H1 (cell line): ENCODE data around the gene SCGB2B2. TPM values are rescaled to one million over a fixed set of nuclear protein-coding genes. Genes with fewer than 3 reads are reported as not detected.

Source experiments
- CTCF ChIA-PET: fragments of 300-600 bp; sonication (Branson Sonifier 250); formaldehyde crosslinking; loops from one replicate; lab custom pipeline; 2021; ENCODE audit not compliant: partially characterized antibody; lab: Charles Lee
- POLR2A ChIA-PET: fragments of 300-600 bp; sonication (Branson Sonifier 250); formaldehyde crosslinking; loops from one replicate; lab custom pipeline; 2021; ENCODE audit warnings: inconsistent platforms; ENCODE audit not compliant: partially characterized antibody; lab: Charles Lee
- DNase-seq, 2 experiments: peaks; one replicate each; pipeline versions ENCODE4 v3.0.0 to v3.0.0-alpha.2; 2010 to 2022; ENCODE audit warnings: low spot score in 2 of 2, low read depth in 1 of 2, mixed read lengths in 1 of 2
- FAIRE-seq: peaks from 2 replicates; lab custom pipeline; 2011; peaks lifted over from hg19 to GRCh38; lab: Jason Lieb, UNC
- H2AFZ ChIP-seq: 2 replicates; pipeline ENCODE4 v1.8.1; 2012; ENCODE audit warnings: low read length, inconsistent platforms
- H2AK5ac ChIP-seq: 2 replicates; pipeline ENCODE4 v1.6.1; 2013; ENCODE audit warnings: low read depth, low read length
- H2BK120ac ChIP-seq: replicated peaks from 2 replicates; pipeline ENCODE3; 2013; ENCODE audit warnings: low read depth, low read length, inconsistent platforms
- H2BK12ac ChIP-seq: 2 replicates; pipeline ENCODE4 v1.6.1; 2013; ENCODE audit warnings: low read depth, low read length
- H2BK15ac ChIP-seq: 2 replicates; pipeline ENCODE4 v1.6.1; 2013; ENCODE audit warnings: low read length
- H2BK20ac ChIP-seq: 2 replicates; pipeline ENCODE4 v1.6.1; 2013; ENCODE audit warnings: low read length
- H2BK5ac ChIP-seq: 2 replicates; pipeline ENCODE4 v1.6.1; 2013; ENCODE audit warnings: low read depth, low read length
- H3K14ac ChIP-seq: 2 replicates; pipeline ENCODE4 v1.6.1; 2013; ENCODE audit warnings: inconsistent platforms; ENCODE audit not compliant: insufficient read length
- H3K18ac ChIP-seq: 2 replicates; pipeline ENCODE4 v1.6.1; 2013; ENCODE audit warnings: low read length; ENCODE audit errors: extremely low read depth
- H3K23ac ChIP-seq: 2 replicates; pipeline ENCODE4 v1.6.1; 2013; ENCODE audit warnings: inconsistent platforms; ENCODE audit not compliant: insufficient read length
- H3K23me2 ChIP-seq: 2 replicates; pipeline ENCODE4 v1.6.1; 2013; ENCODE audit warnings: low read depth, low read length
- H3K27ac ChIP-seq: 2 replicates; pipeline ENCODE4 v1.6.1; 2011; ENCODE audit warnings: low read depth, low read length, inconsistent platforms
- H3K27me3 ChIP-seq, 4 experiments: replicated peaks in 1 of 4; 1 replicate in 1 of 4; 2 replicates in 3 of 4; pipeline versions ENCODE4 v1.6.1 to v1.8.1; 2011 to 2013; ENCODE audit warnings: low read length in 3 of 4, mild to moderate bottlenecking in 3 of 4, inconsistent platforms in 2 of 4, mixed read lengths in 2 of 4, moderate library complexity in 1 of 4; ENCODE audit not compliant: control insufficient read depth in 3 of 4, insufficient read depth in 3 of 4; ENCODE audit errors: extremely low read depth in 1 of 4
- H3K36me3 ChIP-seq, 4 experiments: 2 replicates each; pipeline versions ENCODE4 v1.6.1 to v1.8.1; 2011 to 2013; ENCODE audit warnings: mild to moderate bottlenecking in 4 of 4, low read length in 3 of 4, moderate library complexity in 2 of 4, control low read depth in 1 of 4, inconsistent platforms in 1 of 4; ENCODE audit not compliant: insufficient read depth in 4 of 4, control insufficient read depth in 2 of 4
- H3K4ac ChIP-seq: replicated peaks from 2 replicates; pipeline ENCODE3; 2013; ENCODE audit warnings: low read length, low read depth, mixed read lengths, inconsistent platforms; ENCODE audit not compliant: insufficient read length
- H3K4me1 ChIP-seq, 4 experiments: replicated peaks in 1 of 4; 1 replicate in 1 of 4; 2 replicates in 3 of 4; pipeline versions ENCODE4 v1.6.1 to v1.8.1; 2011 to 2013; ENCODE audit warnings: low read length in 3 of 4, inconsistent platforms in 2 of 4, mixed read lengths in 1 of 4; ENCODE audit not compliant: insufficient read depth in 4 of 4, control insufficient read depth in 3 of 4
- H3K4me2 ChIP-seq, 2 experiments: 2 replicates each; pipeline versions ENCODE4 v1.6.1 to v1.8.1; 2011 to 2013; ENCODE audit warnings: low read depth in 2 of 2, low read length in 2 of 2, control low read depth in 1 of 2, inconsistent platforms in 1 of 2, mild to moderate bottlenecking in 1 of 2; ENCODE audit not compliant: insufficient read depth in 1 of 2
- H3K4me3 ChIP-seq, 4 experiments: fragments of 200-600, 300-600 bp in 1 of 4; sonication (generic), shearing (Covaris generic), sonication (Bioruptor Twin) in 1 of 4; 2 replicates each; pipeline versions ENCODE4 v1.5.1 to v1.8.1; 2011 to 2016; ENCODE audit warnings: low read length in 4 of 4, low read depth in 3 of 4, control low read depth in 2 of 4, inconsistent platforms in 2 of 4, mild to moderate bottlenecking in 2 of 4, mixed read lengths in 1 of 4, moderate library complexity in 1 of 4; ENCODE audit not compliant: insufficient read depth in 2 of 4; ENCODE audit errors: extremely low read depth in 1 of 4
- H3K56ac ChIP-seq: replicated peaks from 2 replicates; pipeline ENCODE3; 2013; ENCODE audit warnings: low read depth, mild to moderate bottlenecking, mixed read lengths, low read length, inconsistent platforms; ENCODE audit not compliant: insufficient read length
- H3K79me1 ChIP-seq: 2 replicates; pipeline ENCODE4 v1.6.1; 2013; ENCODE audit warnings: low read depth, low read length, control low read depth
- H3K79me2 ChIP-seq, 2 experiments: 2 replicates each; pipeline versions ENCODE4 v1.6.1 to v1.8.1; 2012 to 2013; ENCODE audit warnings: low read length in 2 of 2, mild to moderate bottlenecking in 2 of 2, inconsistent platforms in 1 of 2; ENCODE audit not compliant: insufficient read depth in 2 of 2, control insufficient read depth in 1 of 2
- H3K9ac ChIP-seq, 4 experiments: replicated peaks in 1 of 4; 1 replicate in 1 of 4; 2 replicates in 3 of 4; pipeline versions ENCODE4 v1.6.1 to v1.8.1; 2011 to 2013; ENCODE audit warnings: low read depth in 3 of 4, low read length in 3 of 4, control low read depth in 2 of 4, mild to moderate bottlenecking in 2 of 4, moderate library complexity in 2 of 4, inconsistent platforms in 1 of 4; ENCODE audit errors: extremely low read depth in 1 of 4
- H3K9me3 ChIP-seq, 2 experiments: 2 replicates each; pipeline versions ENCODE4 v1.6.1 to v1.8.1; 2012 to 2013; ENCODE audit warnings: mild to moderate bottlenecking in 2 of 2, moderate library complexity in 2 of 2, control low read depth in 1 of 2, inconsistent platforms in 1 of 2, low read depth in 1 of 2, low read length in 1 of 2, mixed read lengths in 1 of 2; ENCODE audit not compliant: insufficient read depth in 2 of 2
- H4K20me1 ChIP-seq, 2 experiments: replicated peaks in 1 of 2; 2 replicates each; pipeline versions ENCODE3 to v1.8.1; 2011 to 2013; ENCODE audit warnings: inconsistent platforms in 2 of 2, low read length in 2 of 2, mild to moderate bottlenecking in 1 of 2; ENCODE audit not compliant: insufficient read depth in 2 of 2, control insufficient read depth in 1 of 2
- H4K5ac ChIP-seq: 2 replicates; pipeline ENCODE4 v1.6.1; 2013; ENCODE audit warnings: low read length, low read depth, mixed read lengths, inconsistent platforms; ENCODE audit not compliant: insufficient read length
- H4K8ac ChIP-seq: 2 replicates; pipeline ENCODE4 v1.8.0; 2013; ENCODE audit warnings: mild to moderate bottlenecking, moderate library complexity, low read length, inconsistent platforms; ENCODE audit not compliant: insufficient read depth; ENCODE audit errors: extremely low read depth
- H4K91ac ChIP-seq: replicated peaks from 2 replicates; pipeline ENCODE3; 2013; ENCODE audit warnings: low read length, mixed read lengths, inconsistent platforms; ENCODE audit not compliant: insufficient read length
- BRCA1 ChIP-seq: IDR thresholded peaks from 2 replicates; pipeline ENCODE4 v1.6.1; 2012; ENCODE audit warnings: low read depth, low read length, improper control_type of control experiment
- CHD2 ChIP-seq: IDR thresholded peaks from 2 replicates; pipeline ENCODE4 v1.6.1; 2012; ENCODE audit warnings: low read length, improper control_type of control experiment
- CTBP2 ChIP-seq: IDR thresholded peaks from 2 replicates; pipeline ENCODE4 v1.7.0; 2011; ENCODE audit warnings: borderline replicate concordance, mild to moderate bottlenecking, moderate library complexity, mixed read lengths, low read length; ENCODE audit not compliant: insufficient read depth, insufficient read length
- PHF8 ChIP-seq: fragments of 200-600 bp; sonication (generic); conservative IDR thresholded peaks from 2 replicates; pipeline ENCODE4 v1.7.1; 2012; ENCODE audit warnings: low read depth, mild to moderate bottlenecking, inconsistent platforms, low read length, moderate library complexity
- POU5F1 ChIP-seq: IDR thresholded peaks from 2 replicates; pipeline ENCODE4 v1.6.1; 2011; ENCODE audit warnings: low read depth, mild to moderate bottlenecking, low read length, moderate library complexity
- RBBP5 ChIP-seq: IDR thresholded peaks from 2 replicates; pipeline ENCODE4 v1.7.1; 2012; ENCODE audit warnings: low read depth, mild to moderate bottlenecking, inconsistent platforms, low read length, moderate library complexity, borderline replicate concordance
- RFX5 ChIP-seq: IDR thresholded peaks from 2 replicates; pipeline ENCODE4 v1.6.1; 2011; ENCODE audit warnings: low read depth, low read length, improper control_type of control experiment, borderline replicate concordance
- SAP30 ChIP-seq: fragments of 300-600 bp; sonication (generic); IDR thresholded peaks from 2 replicates; pipeline ENCODE4 v1.7.1; 2012; ENCODE audit warnings: low read length, moderate library complexity, mild to moderate bottlenecking, inconsistent platforms; ENCODE audit not compliant: insufficient read depth, insufficient replicate concordance
- SIRT6 ChIP-seq: IDR thresholded peaks from one replicate; pipeline ENCODE4 v1.7.1; 2012; ENCODE audit warnings: low read length, inconsistent platforms
- SRF ChIP-seq: IDR thresholded peaks from 2 replicates; pipeline ENCODE4 v1.6.1; 2011; ENCODE audit warnings: mild to moderate bottlenecking, low read depth, low read length, moderate library complexity
- TAF1 ChIP-seq: IDR thresholded peaks from 2 replicates; pipeline ENCODE4 v1.6.1; 2011; ENCODE audit warnings: mild to moderate bottlenecking, low read depth, low read length
- TCF12 ChIP-seq: IDR thresholded peaks from 2 replicates; pipeline ENCODE4 v1.6.1; 2011; ENCODE audit warnings: low read depth, mild to moderate bottlenecking, low read length
- polyA plus RNA-seq, 7 experiments: library from polyadenylated mRNA; depleted of rRNA in 3 of 7; stranded (reverse) in 5 of 7; unstranded in 2 of 7; fragments of >200 nt in 5 of 7; fragments of 200-250 nt in 2 of 7; gene quantifications; 1 replicate in 5 of 7; 2 replicates in 1 of 7; 4 replicates in 1 of 7; pipeline versions ENCODE4 v1.2.1 to v1.2.3, GENCODE V29; 2011 to 2013; ENCODE audit warnings: missing spikeins in 2 of 7, mixed read lengths in 2 of 7
- total RNA-seq: library from RNA; stranded (reverse); fragmentation: NEBNext Ultra II Directional; extraction: Animal tissue kit (Norgen Biotek cat#: 25700); gene quantifications from 2 replicates; pipeline ENCODE4 v1.2.1, GENCODE V29; 2021
- TF ChIP-seq, protein P1 (sequence below): IDR thresholded peaks from 2 replicates; pipeline ENCODE4 v1.6.1; 2011; ENCODE audit warnings: low read depth, mild to moderate bottlenecking, low read length; ENCODE audit not compliant: insufficient read depth

The SCGB2B2 gene
- total and polyA plus RNA-seq, 2 of the 8 experiments (the other 6 are each of a cell fraction or from before 2014, with no cell fraction given), result 0.09 TPM; not detected in 1

- no peak for TF ChIP-seq CTBP2
- TF ChIP-seq, all 59 proteins: peak for 0
Measured at GRCh38 chr19:34722353-34722752, 45.4 kb upstream of the SCGB2B2 start (continued).

DNA sequence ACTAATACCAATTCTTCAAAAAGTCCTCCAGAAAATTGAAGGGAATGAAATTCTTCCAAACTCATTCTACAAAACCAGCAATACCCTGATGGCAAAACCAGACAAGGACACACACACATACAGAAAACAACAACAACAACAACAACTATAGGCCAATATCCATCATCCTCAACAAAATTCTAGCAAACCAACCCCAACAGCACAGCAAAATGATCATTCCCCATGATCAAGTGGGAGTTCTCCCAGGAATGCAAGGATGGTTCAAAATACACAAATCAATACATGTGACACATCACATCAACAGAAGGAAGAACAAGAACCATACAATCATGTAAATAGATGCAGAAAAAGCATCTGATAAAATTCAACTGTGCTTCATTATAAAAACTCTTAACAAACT, 38.4 kb upstream of the SCGB2B2 start:
- Histone ChIP-seq H3K79me2 (no peaks in the 10 kb centered on the region), H2BK15ac (no peak overlapping the region), H3K79me1 (no peaks in the 10 kb centered on the region), H4K91ac (no peak overlapping the region), H3K14ac (no peak overlapping the region), H2BK20ac (no peak overlapping the region), H2AFZ (no peak overlapping the region), H3K23me2 (no peaks in the 10 kb centered on the region; the same call in 1 of the 2 replicates), H3K9ac (no peak overlapping the region), H4K8ac (no peak overlapping the region), H2BK12ac (no peak overlapping the region), H3K4ac (no peak overlapping the region), H3K36me3 (no peaks in the 10 kb centered on the region), H2BK120ac (no peak overlapping the region), H3K18ac (no peak overlapping the region), H3K4me3 (no peak overlapping the region), H4K5ac (no peak overlapping the region), H2BK5ac (no peak overlapping the region), H3K23ac (no peak overlapping the region), H3K4me2 (no peak overlapping the region), H3K9me3 (peaks cover 26 to 33% of the 10 kb centered on the region in 2 experiments), H2AK5ac (no peak overlapping the region), H3K27me3 (no peaks in the 10 kb centered on the region), H3K4me1 (no peaks in the 10 kb centered on the region), H4K20me1 (no peaks in the 10 kb centered on the region), H3K56ac (no peak overlapping the region), H3K27ac (no peak overlapping the region)
- POLR2A ChIA-PET, result no interaction called here
- CTCF ChIA-PET, result no interaction called here
- FAIRE-seq (no peak), DNase-seq (no peak)
- TF ChIP-seq CHD2 (no peak), TAF1 (no peak), POU5F1 (no peak), BRCA1 (no peak), RBBP5 (no peak), PHF8 (no peak), TCF12 (no peak), CTBP2 (no peak), SRF (no peak), SAP30 (no peak), SIRT6 (no peak), RFX5 (no peak)
- TF ChIP-seq, protein P1, sequence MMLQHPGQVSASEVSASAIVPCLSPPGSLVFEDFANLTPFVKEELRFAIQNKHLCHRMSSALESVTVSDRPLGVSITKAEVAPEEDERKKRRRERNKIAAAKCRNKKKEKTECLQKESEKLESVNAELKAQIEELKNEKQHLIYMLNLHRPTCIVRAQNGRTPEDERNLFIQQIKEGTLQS, result no peak
